ENCODE data around the gene IGF1. TPM values are rescaled to one million over a fixed set of nuclear protein-coding genes. Genes with fewer than 3 reads are reported as not detected.

IGF1 gene
- total and polyA plus RNA-seq, 2 experiments from 2014 or later, result 2.3 to 2.9 TPM

DNA sequence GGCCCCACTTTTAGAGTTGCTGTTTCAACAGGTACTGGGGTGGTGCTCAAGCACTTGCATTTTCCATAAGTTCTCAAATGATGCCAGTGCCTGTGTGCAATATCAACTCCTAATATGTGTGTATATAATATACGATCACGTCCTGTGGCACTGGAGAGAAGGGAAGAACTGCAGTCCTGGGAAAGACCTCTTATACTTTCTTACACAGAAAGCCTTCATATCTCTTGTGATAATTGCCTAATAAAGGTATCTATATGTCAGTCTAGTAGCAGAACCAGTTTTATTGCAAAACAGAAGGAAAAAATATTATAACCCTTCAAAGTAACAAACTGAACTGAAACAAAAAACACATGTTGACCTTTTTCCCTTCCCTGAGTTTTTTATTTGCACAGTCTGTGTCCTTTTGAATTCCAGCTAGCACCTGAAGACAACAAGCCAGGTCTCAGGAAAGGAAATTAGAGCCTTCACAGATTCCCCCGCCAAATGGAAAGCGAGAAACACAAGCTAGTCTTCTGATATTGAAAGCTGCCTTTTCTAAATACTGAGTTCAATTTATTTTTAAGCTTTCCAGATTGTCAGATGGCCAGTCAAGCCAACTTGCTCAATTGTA, 44.4 kb downstream of the IGF1 start:
- peaks cover 17% of the 10 kb centered on the region for H3K4me1 ChIP-seq (ENCODE audit: insufficient read depth)
- H3K9me2 ChIP-seq (ENCODE audit: insufficient read depth), result 0 out of 2 replicates have a peak, but pooled peaks cover 5% of the 10 kb centered on the region
- no peak for TF ChIP-seq EZH2phosphoT487 (IDR thresholded peaks at IDR 0.05; ENCODE audit: insufficient read depth, low read depth)
- TF ChIP-seq EZH2 (IDR thresholded peaks at IDR 0.05; ENCODE audit: insufficient read depth, poor library complexity, severe bottlenecking), result no peak
- no peaks in the 10 kb centered on the region for H3K9me3 ChIP-seq (ENCODE audit: low read depth)
- no peak overlapping the region for H3K9ac ChIP-seq
- DNase-seq, result no peak
- no peak overlapping the region for H3K4me2 ChIP-seq (ENCODE audit: unreplicated experiment)
- in situ Hi-C loops (cut with MboI), result no loop called here
- no peaks in the 10 kb centered on the region for H3K79me2 ChIP-seq (ENCODE audit: insufficient read depth)
- H3K36me3 ChIP-seq (ENCODE audit: low read depth), result no peaks in the 10 kb centered on the region
- H3K27ac ChIP-seq, result no peak overlapping the region
- WGBS, 2 experiments (ENCODE audit: low coverage in 1 of 2, low lambda C conversion rate in 2 of 2, missing lambda C conversion rate in 2 of 2), result 95 to 97% methylated on average over 4 of the region's 4 CpGs
- no peak overlapping the region for H3K4me3 ChIP-seq
- H3F3A ChIP-seq (ENCODE audit: insufficient read depth), result peaks cover 12% of the 10 kb centered on the region; the same call in 1 of the 2 replicates
- H3K27me3 ChIP-seq (replicated peaks; ENCODE audit: insufficient read depth), result no peaks in the 10 kb centered on the region
- H4K20me1 ChIP-seq (ENCODE audit: insufficient read depth), result no peaks in the 10 kb centered on the region
- no peak overlapping the region for H2AFZ ChIP-seq

DNA sequence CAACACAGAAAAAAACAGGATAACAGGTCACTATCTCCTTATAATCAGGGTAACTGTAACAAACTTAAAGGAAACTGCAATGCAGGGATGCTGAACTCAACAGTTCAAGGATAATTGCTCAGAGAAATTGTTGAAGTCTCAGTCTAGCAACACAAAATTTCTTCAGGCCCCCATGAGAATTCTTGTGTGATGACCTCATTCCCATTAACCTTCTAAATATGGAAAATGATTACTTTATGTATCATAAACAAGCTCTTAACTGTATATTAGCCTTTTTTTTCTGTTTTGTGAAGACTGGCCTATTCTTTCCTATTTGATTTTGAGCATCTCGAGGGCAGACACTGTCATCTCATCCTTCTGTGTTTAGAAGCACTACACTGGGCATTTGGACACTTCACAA, 47.1 kb downstream of the IGF1 start:
- H3K27me3 ChIP-seq (replicated peaks; ENCODE audit: insufficient read depth), result no peaks in the 10 kb centered on the region
- peak; percentile 28 for DNase-seq
- no peak overlapping the region for H3K4me3 ChIP-seq
- no peak for TF ChIP-seq EZH2phosphoT487 (IDR thresholded peaks at IDR 0.05; ENCODE audit: insufficient read depth, low read depth)
- no peak for TF ChIP-seq EZH2 (IDR thresholded peaks at IDR 0.05; ENCODE audit: insufficient read depth, poor library complexity, severe bottlenecking)
- in situ Hi-C loops (cut with MboI), result no loop called here
- no peaks in the 10 kb centered on the region for H3K79me2 ChIP-seq (ENCODE audit: insufficient read depth)
- no peak overlapping the region for H3K4me2 ChIP-seq (ENCODE audit: unreplicated experiment)
- no peaks in the 10 kb centered on the region for H3K9me3 ChIP-seq (ENCODE audit: low read depth)
- H3K36me3 ChIP-seq (ENCODE audit: low read depth), result no peaks in the 10 kb centered on the region
- H3K27ac ChIP-seq, result no peak overlapping the region
- H4K20me1 ChIP-seq (ENCODE audit: insufficient read depth), result no peaks in the 10 kb centered on the region
- 53 to 58% methylated on average over 1 of the region's 1 CpG for WGBS, 2 experiments (ENCODE audit: low coverage in 1 of 2, low lambda C conversion rate in 2 of 2, missing lambda C conversion rate in 2 of 2)
- H3F3A ChIP-seq (ENCODE audit: insufficient read depth), result peaks cover 11% of the 10 kb centered on the region; the same call in 1 of the 2 replicates
- H3K9me2 ChIP-seq (ENCODE audit: insufficient read depth), result no peaks in the 10 kb centered on the region
- H3K4me1 ChIP-seq (ENCODE audit: insufficient read depth), result peaks cover 14% of the 10 kb centered on the region
- H3K9ac ChIP-seq, result no peak overlapping the region
- no peak overlapping the region for H2AFZ ChIP-seq

DNA sequence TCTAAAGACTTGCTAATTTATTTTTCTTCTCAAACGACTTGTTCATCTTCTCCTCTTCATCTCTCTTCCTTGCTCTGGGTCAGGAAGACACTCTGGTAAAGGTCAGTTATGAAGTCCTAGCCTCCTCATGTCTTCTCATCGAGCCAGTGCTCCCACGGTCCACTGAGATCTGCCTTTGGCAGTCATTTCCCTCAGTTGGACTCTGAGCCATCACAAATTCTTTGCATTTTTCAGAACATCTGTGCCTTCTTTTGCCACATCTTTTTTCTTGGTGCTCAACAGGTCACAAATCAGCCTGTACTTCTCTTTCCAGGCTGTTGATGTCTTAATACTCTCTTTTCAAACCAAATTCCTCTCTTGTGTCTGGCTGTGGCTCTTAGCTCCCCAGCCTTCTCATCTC, 49.7 kb downstream of the IGF1 start:
- in situ Hi-C loops (cut with MboI), result no loop called here
- Histone ChIP-seq H3K27ac (peak overlapping the region; percentile 15; the same call in 1 of the 2 replicates), H2AFZ (0 out of 2 replicates have a peak overlapping the region, but pooled peaks have one; percentile 23), H3K36me3 (ENCODE audit: low read depth) (no peaks in the 10 kb centered on the region), H3K4me3 (no peak overlapping the region), H3K9me2 (ENCODE audit: insufficient read depth) (no peaks in the 10 kb centered on the region), H3K9me3 (ENCODE audit: low read depth) (no peaks in the 10 kb centered on the region), H3K9ac (no peak overlapping the region), H3K27me3 (replicated peaks; ENCODE audit: insufficient read depth) (no peaks in the 10 kb centered on the region), H3K4me1 (ENCODE audit: insufficient read depth) (peaks cover 29% of the 10 kb centered on the region), H3F3A (ENCODE audit: insufficient read depth) (peaks cover 20% of the 10 kb centered on the region), H3K79me2 (ENCODE audit: insufficient read depth) (no peaks in the 10 kb centered on the region), H3K4me2 (ENCODE audit: unreplicated experiment) (no peak overlapping the region), H4K20me1 (ENCODE audit: insufficient read depth) (no peaks in the 10 kb centered on the region)
- no peak for TF ChIP-seq EZH2 (IDR thresholded peaks at IDR 0.05; ENCODE audit: insufficient read depth, poor library complexity, severe bottlenecking)
- TF ChIP-seq EZH2phosphoT487 (IDR thresholded peaks at IDR 0.05; ENCODE audit: insufficient read depth, low read depth), result no peak
- DNase-seq, result peak; percentile 59
- 2 to 3% methylated on average over 3 of the region's 3 CpGs for WGBS, 2 experiments (ENCODE audit: low coverage in 1 of 2, low lambda C conversion rate in 2 of 2, missing lambda C conversion rate in 2 of 2)

DNA sequence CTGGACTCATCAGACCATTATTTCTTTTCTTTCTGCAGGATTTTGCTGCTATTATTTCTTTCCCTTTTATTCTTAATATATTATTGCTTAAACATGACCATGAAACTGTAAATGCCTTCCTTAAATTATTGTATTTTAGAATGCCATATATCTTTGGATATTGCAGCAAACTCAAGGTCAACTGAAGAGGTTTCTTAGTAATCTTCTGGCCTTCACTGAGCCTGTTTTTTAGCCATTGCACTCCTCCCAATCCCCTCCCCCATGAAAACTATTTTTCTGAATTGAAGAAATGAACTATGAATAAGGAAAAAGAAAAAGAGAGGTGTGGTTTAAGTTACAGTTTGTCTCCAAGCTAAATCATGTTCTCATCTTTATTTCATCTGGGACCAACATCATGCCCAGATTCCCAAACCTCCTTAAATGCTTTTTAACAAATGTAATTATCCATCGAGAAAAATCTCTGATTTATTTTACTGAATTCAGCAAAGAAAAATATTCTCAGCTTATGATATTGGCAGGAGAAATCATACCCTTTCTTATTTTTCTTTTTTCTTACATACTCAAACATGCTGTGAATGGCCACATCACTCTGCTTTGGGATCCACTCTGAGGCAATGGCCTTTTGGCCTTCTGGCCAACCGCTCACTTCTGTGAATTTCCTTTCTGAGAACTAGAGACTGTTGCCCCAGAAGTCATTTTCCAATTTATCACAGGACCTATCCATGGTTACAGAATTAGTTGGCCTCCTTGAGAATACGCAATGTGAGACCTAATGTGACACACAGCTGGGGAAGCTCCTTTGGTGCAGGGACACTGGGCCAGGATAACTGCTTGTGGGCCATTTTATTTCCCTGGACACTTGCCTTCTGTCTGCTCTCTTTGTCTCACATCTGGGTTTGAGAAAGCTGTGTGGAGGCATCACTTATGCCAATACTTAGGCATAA, 50.9 kb downstream of the IGF1 start:
- Histone ChIP-seq H3K36me3 (ENCODE audit: low read depth) (no peaks in the 10 kb centered on the region), H2AFZ (no peak overlapping the region), H4K20me1 (ENCODE audit: insufficient read depth) (no peaks in the 10 kb centered on the region), H3K4me2 (ENCODE audit: unreplicated experiment) (no peak overlapping the region), H3K9me2 (ENCODE audit: insufficient read depth) (no peaks in the 10 kb centered on the region), H3F3A (ENCODE audit: insufficient read depth) (peaks cover 21% of the 10 kb centered on the region), H3K27ac (no peak overlapping the region), H3K4me3 (no peak overlapping the region), H3K9me3 (ENCODE audit: low read depth) (no peaks in the 10 kb centered on the region), H3K27me3 (replicated peaks; ENCODE audit: insufficient read depth) (no peaks in the 10 kb centered on the region), H3K9ac (no peak overlapping the region), H3K79me2 (ENCODE audit: insufficient read depth) (no peaks in the 10 kb centered on the region), H3K4me1 (ENCODE audit: insufficient read depth) (peaks cover 29% of the 10 kb centered on the region)
- no peak for DNase-seq
- TF ChIP-seq EZH2 (IDR thresholded peaks at IDR 0.05; ENCODE audit: insufficient read depth, poor library complexity, severe bottlenecking), result no peak
- TF ChIP-seq EZH2phosphoT487 (IDR thresholded peaks at IDR 0.05; ENCODE audit: insufficient read depth, low read depth), result no peak
- 37 to 39% methylated on average over 3 of the region's 3 CpGs for WGBS, 2 experiments (ENCODE audit: low coverage in 1 of 2, low lambda C conversion rate in 2 of 2, missing lambda C conversion rate in 2 of 2)
- in situ Hi-C loops (cut with MboI), result no loop called here
